ENCODE results near the gene EEF2. TPM values are rescaled to one million over a fixed set of nuclear protein-coding genes. Genes with fewer than 3 reads are reported as not detected.

EEF2 gene
- polyA plus RNA-seq (ENCODE audit: insufficient read length in 10 of 10) = 1,000 to 10,000 TPM; 1,953 to 2,867 (median 2,548) TPM
- long read RNA-seq, donor 1, transcript EEF2-202 (2 exons, 580 nt) = minor isoform, 12 of 1,583 reads
- long read RNA-seq, donor 1, transcript EEF2-201 (15 exons, 3,164 nt) = major isoform, 299 of 1,583 reads
- long read RNA-seq, donor 1, partial matches to known transcripts = 1,253 of 1,583 reads
- long read RNA-seq, donor 1, other reads (novel, unspliced or antisense) = 13 of 1,583 reads
- long read RNA-seq, donor 2, transcript EEF2-201 (15 exons, 3,164 nt) = major isoform, 287 of 951 reads
- long read RNA-seq, donor 2, transcript EEF2-202 (2 exons, 580 nt) = minor isoform, 9 of 951 reads
- long read RNA-seq, donor 2, partial matches to known transcripts = 643 of 951 reads
- long read RNA-seq, donor 2, other reads (novel, unspliced or antisense) = 11 of 951 reads
- long read RNA-seq, donor 3, partial matches to known transcripts = 6 of 6 reads
- long read RNA-seq, donor 3, other reads (novel, unspliced or antisense) = 0 of 6 reads
- long read RNA-seq, donor 4, transcript EEF2-202 (2 exons, 580 nt) = minor isoform, 30 of 1,068 reads
- long read RNA-seq, donor 4, transcript EEF2-201 (15 exons, 3,164 nt) = major isoform, 242 of 1,068 reads
- long read RNA-seq, donor 4, partial matches to known transcripts = 788 of 1,068 reads
- long read RNA-seq, donor 4, other reads (novel, unspliced or antisense) = 6 of 1,068 reads
- long read RNA-seq, donor 5, transcript EEF2-202 (2 exons, 580 nt) = minor isoform, 12 of 1,774 reads
- long read RNA-seq, donor 5, transcript EEF2-201 (15 exons, 3,164 nt) = major isoform, 303 of 1,774 reads
- long read RNA-seq, donor 5, transcript EEF2-203 (2 exons, 218 nt) = minor isoform, 5 of 1,774 reads
- long read RNA-seq, donor 5, partial matches to known transcripts = 1,437 of 1,774 reads
- long read RNA-seq, donor 5, other reads (novel, unspliced or antisense) = 15 of 1,774 reads
- long read RNA-seq, donor 6, transcript EEF2-201 (15 exons, 3,164 nt) = major isoform, 383 of 1,372 reads
- long read RNA-seq, donor 6, transcript EEF2-202 (2 exons, 580 nt) = minor isoform, 11 of 1,372 reads
- long read RNA-seq, donor 6, partial matches to known transcripts = 947 of 1,372 reads
- long read RNA-seq, donor 6, other reads (novel, unspliced or antisense) = 27 of 1,372 reads
- long read RNA-seq, donor 7, transcript EEF2-203 (2 exons, 218 nt) = minor isoform, 6 of 1,127 reads
- long read RNA-seq, donor 7, transcript EEF2-202 (2 exons, 580 nt) = minor isoform, 13 of 1,127 reads
- long read RNA-seq, donor 7, transcript EEF2-201 (15 exons, 3,164 nt) = major isoform, 241 of 1,127 reads
- long read RNA-seq, donor 7, partial matches to known transcripts = 859 of 1,127 reads
- long read RNA-seq, donor 7, other reads (novel, unspliced or antisense) = 6 of 1,127 reads
- long read RNA-seq, donor 8, transcript EEF2-201 (15 exons, 3,164 nt) = major isoform, 119 of 738 reads
- long read RNA-seq, donor 8, transcript EEF2-202 (2 exons, 580 nt) = minor isoform, 21 of 738 reads
- long read RNA-seq, donor 8, partial matches to known transcripts = 596 of 738 reads
- long read RNA-seq, donor 8, other reads (novel, unspliced or antisense) = 0 of 738 reads
- long read RNA-seq, donor 9, transcript EEF2-201 (15 exons, 3,164 nt) = major isoform, 46 of 164 reads
- long read RNA-seq, donor 9, transcript EEF2-202 (2 exons, 580 nt) = minor isoform, 6 of 164 reads
- long read RNA-seq, donor 9, partial matches to known transcripts = 112 of 164 reads
- long read RNA-seq, donor 9, other reads (novel, unspliced or antisense) = 0 of 164 reads

GRCh38 chr19:3984908-3985642 is at the start of gene EEF2:
EEF2 (minus strand) TSS chr19:3985463; CDS start chr19:3985380, 83 bp downstream.
- DNase-seq = peak; percentile 90 to 97 (median 96)

- no peak for DNase-seq
Measured at GRCh38 chr19:4034048-4035017, 49.1 kb upstream of the EEF2 start.

GRCh38 chr19:4033028-4033956 is 48.0 kb upstream of the EEF2 start:
- no peak for DNase-seq

- DNase-seq = no peak
Measured at GRCh38 chr19:4032436-4032835, 47.2 kb upstream of the EEF2 start.

- DNase-seq = no peak
Measured at GRCh38 chr19:4031420-4031819, 46.2 kb upstream of the EEF2 start.

GRCh38 chr19:4030981-4031380 is 45.7 kb upstream of the EEF2 start:
- DNase-seq = no peak

GRCh38 chr19:4030552-4030951 is 45.3 kb upstream of the EEF2 start:
- DNase-seq = no peak

- DNase-seq = no peak
Measured at GRCh38 chr19:4029247-4029614, 44.0 kb upstream of the EEF2 start.

- DNase-seq = no peak
Measured at GRCh38 chr19:4028334-4029246, 43.3 kb upstream of the EEF2 start.

- DNase-seq = no peak
Measured at GRCh38 chr19:4027146-4027545, 41.9 kb upstream of the EEF2 start.

- DNase-seq = no peak
Measured at GRCh38 chr19:4025317-4025716, 40.1 kb upstream of the EEF2 start.

- no peak for DNase-seq
Measured at GRCh38 chr19:4023600-4024398, 38.5 kb upstream of the EEF2 start.

- DNase-seq = no peak
Measured at GRCh38 chr19:4019578-4019977, 34.3 kb upstream of the EEF2 start.

- no peak for DNase-seq
Measured at GRCh38 chr19:4018775-4019504, 33.7 kb upstream of the EEF2 start.

- DNase-seq = no peak
Measured at GRCh38 chr19:4018140-4018613, 32.9 kb upstream of the EEF2 start.

All from muscle of back (tissue), 13 donors.